SK-N-SH (cell line): ENCODE data around the gene NBEAL2. TPM values are rescaled to one million over a fixed set of nuclear protein-coding genes. Genes with fewer than 3 reads are reported as not detected.

Experiments
- CTCF ChIA-PET: fragments of 300-600, 350-600 bp; formaldehyde crosslinking; extraction: SDS; loops from one replicate; lab custom pipeline; 2021; lab: Yijun Ruan, JAX
- POLR2A ChIA-PET: fragments of 350-600 bp; sonication (Branson Sonifier 250); formaldehyde crosslinking; extraction: SDS; loops from one replicate; lab custom pipeline; 2020; ENCODE audit warnings: antibody characterized with exemption, inconsistent platforms; lab: Yijun Ruan, JAX
- DNase-seq: peaks from one replicate; pipeline ENCODE4 v3.0.0; 2012
- H2AFZ ChIP-seq: fragments of 200-600 bp; sonication (generic); 2 replicates; pipeline ENCODE4 v1.8.1; 2016; ENCODE audit warnings: antibody characterized with exemption, mild to moderate bottlenecking, low read depth
- H3F3A ChIP-seq: fragments of 200-600 bp; sonication (generic); replicated peaks from 2 replicates; pipeline ENCODE3; 2016; ENCODE audit warnings: antibody characterized with exemption, mild to moderate bottlenecking; ENCODE audit not compliant: insufficient read depth
- H3K27ac ChIP-seq, 2 experiments: fragments of 200-500 bp in 1 of 2; fragments of 200-600 bp in 1 of 2; sonication (Bioruptor generic) in 1 of 2; sonication (generic), shearing (Covaris generic) in 1 of 2; 2 replicates each; pipeline versions ENCODE4 v1.5.1 to v1.6.1; 2014 to 2016; ENCODE audit warnings: low read depth in 2 of 2, inconsistent platforms in 1 of 2, low read length in 1 of 2, mild to moderate bottlenecking in 1 of 2, mixed read lengths in 1 of 2
- H3K27me3 ChIP-seq: fragments of 200-600 bp; sonication (generic), shearing (Covaris generic); 2 replicates; pipeline ENCODE4 v1.6.1; 2016; ENCODE audit warnings: mixed run types; ENCODE audit not compliant: insufficient read depth
- H3K36me3 ChIP-seq, 2 experiments: fragments of 200-500 bp in 1 of 2; fragments of 200-600 bp in 1 of 2; sonication (Bioruptor generic) in 1 of 2; sonication (generic) in 1 of 2; replicated peaks in 1 of 2; 2 replicates each; pipeline versions ENCODE3 to v1.5.1; 2014 to 2016; ENCODE audit warnings: low read length in 1 of 2, mild to moderate bottlenecking in 1 of 2; ENCODE audit not compliant: insufficient read depth in 2 of 2, control insufficient read depth in 1 of 2
- H3K4me1 ChIP-seq, 2 experiments: fragments of 200-500 bp in 1 of 2; fragments of 200-600 bp in 1 of 2; sonication (Bioruptor generic) in 1 of 2; sonication (generic), shearing (Covaris generic) in 1 of 2; 2 replicates each; pipeline versions ENCODE4 v1.5.1 to v1.6.1; 2014 to 2016; ENCODE audit warnings: low read depth in 1 of 2, low read length in 1 of 2, mixed run types in 1 of 2; ENCODE audit not compliant: insufficient read depth in 2 of 2, control insufficient read depth in 1 of 2
- H3K4me2 ChIP-seq: fragments of 200-600 bp; sonication (generic), shearing (Covaris generic); 2 replicates; pipeline ENCODE4 v1.6.1; 2017; ENCODE audit warnings: mixed run types
- H3K4me3 ChIP-seq, 2 experiments: fragments of 200-500 bp in 1 of 2; fragments of 200-600 bp in 1 of 2; sonication (Bioruptor generic) in 1 of 2; sonication (generic), shearing (Covaris generic) in 1 of 2; 2 replicates each; pipeline versions ENCODE4 v1.5.1 to v1.8.1; 2014 to 2016; ENCODE audit warnings: low read depth in 2 of 2, inconsistent platforms in 1 of 2, low read length in 1 of 2, mild to moderate bottlenecking in 1 of 2, mixed read lengths in 1 of 2, moderate library complexity in 1 of 2
- H3K79me2 ChIP-seq: fragments of 200-600 bp; sonication (generic); 2 replicates; pipeline ENCODE4 v1.8.1; 2017; ENCODE audit warnings: mild to moderate bottlenecking; ENCODE audit not compliant: insufficient read depth
- H3K9ac ChIP-seq: fragments of 200-600 bp; sonication (generic); 2 replicates; pipeline ENCODE4 v1.6.1; 2017; ENCODE audit warnings: mixed run types
- H3K9me2 ChIP-seq: fragments of 200-600 bp; sonication (generic); 2 replicates; pipeline ENCODE4 v1.6.1; 2017; ENCODE audit warnings: mixed run types
- H3K9me3 ChIP-seq: fragments of 200-600 bp; sonication (generic); 2 replicates; pipeline ENCODE4 v1.6.1; 2017; ENCODE audit warnings: mixed run types, mild to moderate bottlenecking, moderate library complexity
- H4K20me1 ChIP-seq: fragments of 200-600 bp; sonication (generic); 2 replicates; pipeline ENCODE4 v1.6.1; 2017; ENCODE audit warnings: mild to moderate bottlenecking, mixed run types; ENCODE audit not compliant: insufficient read depth
- CHD2 ChIP-seq: fragments of 150-350 bp; IDR thresholded peaks from 2 replicates; pipeline ENCODE4 v1.6.1; 2018; ENCODE audit warnings: low read length; ENCODE audit not compliant: partially characterized antibody
- CTCF ChIP-seq: fragments of 200-600 bp; sonication (generic); IDR thresholded peaks from 2 replicates; pipeline ENCODE4 v1.6.1; 2017; ENCODE audit warnings: antibody characterized with exemption, mild to moderate bottlenecking, moderate library complexity
- EP300 ChIP-seq, 2 experiments: IDR thresholded peaks; 2 replicates each; pipeline versions ENCODE4 v1.4.0 to v1.6.1; 2012; ENCODE audit warnings: borderline replicate concordance in 1 of 2, low read depth in 1 of 2, low read length in 1 of 2
- EZH2phosphoT487 ChIP-seq: fragments of 200-600 bp; sonication (generic); IDR thresholded peaks from 2 replicates; pipeline ENCODE4 v1.6.1; 2017; ENCODE audit warnings: low read depth, mixed run types, mild to moderate bottlenecking, antibody characterized with exemption, moderate library complexity, borderline replicate concordance
- GABPA ChIP-seq: IDR thresholded peaks from 2 replicates; pipeline ENCODE4 v1.4.0; 2012; ENCODE audit warnings: low read depth, mild to moderate bottlenecking
- IRF3 ChIP-seq: fragments of 150-350 bp; IDR thresholded peaks from 2 replicates; pipeline ENCODE4 v1.6.1; 2016; ENCODE audit warnings: mild to moderate bottlenecking, low read depth, low read length
- JUND ChIP-seq: IDR thresholded peaks from 2 replicates; pipeline ENCODE4 v1.4.0; 2012
- MEF2A ChIP-seq: IDR thresholded peaks from 2 replicates; pipeline ENCODE4 v1.4.0; 2012; ENCODE audit warnings: low read depth, borderline replicate concordance
- NFIC ChIP-seq: IDR thresholded peaks from 2 replicates; pipeline ENCODE4 v1.4.0; 2012; ENCODE audit warnings: borderline replicate concordance
- POLR2AphosphoS5 ChIP-seq: IDR thresholded peaks from 2 replicates; pipeline ENCODE4 v1.6.1; 2012; ENCODE audit warnings: low read depth, low read length
- RCOR1 ChIP-seq: fragments of 150-350 bp; IDR thresholded peaks from 2 replicates; pipeline ENCODE4 v1.6.1; 2017; ENCODE audit warnings: antibody characterized with exemption, low read length
- SIN3A ChIP-seq: IDR thresholded peaks from 2 replicates; pipeline ENCODE4 v1.6.1; 2012; ENCODE audit warnings: low read depth, mild to moderate bottlenecking, low read length, moderate library complexity, borderline replicate concordance
- TCF12 ChIP-seq: IDR thresholded peaks from 2 replicates; pipeline ENCODE4 v1.4.0; 2012
- USF1 ChIP-seq: IDR thresholded peaks from 2 replicates; pipeline ENCODE4 v1.4.0; 2012; ENCODE audit warnings: low read depth, borderline replicate concordance
- YY1 ChIP-seq: IDR thresholded peaks from 2 replicates; pipeline ENCODE4 v1.4.0; 2012; ENCODE audit warnings: low read depth, mild to moderate bottlenecking
- WGBS: methylation state at CpG from one replicate; pipeline ENCODE4 v1.1.6; 2017; ENCODE audit warnings: low lambda C conversion rate; 5-methylcytosine and 5-hydroxymethylcytosine counted together
- polyA plus RNA-seq, 3 experiments: library from polyadenylated mRNA; depleted of rRNA; stranded (reverse); fragments of >200 nt; gene quantifications; 2 replicates each; pipeline ENCODE4 v1.2.3, GENCODE V29; 2012
- TF ChIP-seq, protein P1 (sequence below): fragments of 150-350 bp; IDR thresholded peaks from 2 replicates; pipeline ENCODE4 v1.6.1; 2017; ENCODE audit warnings: antibody characterized with exemption, low read length, low read depth, borderline replicate concordance
- TF ChIP-seq, protein P2 (sequence below): IDR thresholded peaks from 2 replicates; pipeline ENCODE4 v1.4.0; 2012; ENCODE audit warnings: low read depth

The NBEAL2 gene
- polyA plus RNA-seq, 1 of the 3 experiments (the other 2 are of a cell fraction), result 20.3 TPM

DNA sequence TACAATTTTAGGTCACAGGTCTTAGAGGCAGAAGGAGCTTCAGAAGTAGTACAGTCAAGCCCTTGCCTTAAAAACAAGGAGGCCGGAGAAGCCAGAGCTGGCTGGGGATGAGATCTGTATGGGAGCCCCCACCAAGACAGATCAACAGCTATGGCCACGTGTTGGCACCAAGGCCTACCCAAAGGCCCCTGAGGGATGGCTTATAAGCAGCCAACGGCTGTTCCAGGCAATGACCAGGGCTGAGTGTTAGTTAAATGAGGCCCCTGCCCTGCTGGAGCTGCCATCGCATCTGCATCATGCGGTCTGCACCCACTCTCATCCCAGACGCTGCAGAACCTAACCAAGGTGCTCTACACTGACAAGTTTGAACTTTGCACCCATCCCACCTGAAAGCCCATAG, 46.2 kb upstream of the NBEAL2 start:
- H3F3A ChIP-seq, result peaks cover 29% of the 10 kb centered on the region
- peaks cover 53 to 54% of the 10 kb centered on the region in 2 experiments for H3K4me1 ChIP-seq
- TF ChIP-seq GABPA (no peak), RCOR1 (no peak), TCF12 (no peak), CTCF (no peak), SIN3A (no peak), IRF3 (no peak), POLR2AphosphoS5 (no peak), EZH2phosphoT487 (no peak), EP300 (IDR thresholded peaks at IDR 0.05; ENCODE audit: borderline replicate concordance in 1 of 2, low read depth in 1 of 2, low read length in 1 of 2) (no peak), YY1 (no peak), USF1 (no peak), CHD2 (no peak), JUND (no peak), MEF2A (no peak), NFIC (no peak)
- TF ChIP-seq, protein P1, sequence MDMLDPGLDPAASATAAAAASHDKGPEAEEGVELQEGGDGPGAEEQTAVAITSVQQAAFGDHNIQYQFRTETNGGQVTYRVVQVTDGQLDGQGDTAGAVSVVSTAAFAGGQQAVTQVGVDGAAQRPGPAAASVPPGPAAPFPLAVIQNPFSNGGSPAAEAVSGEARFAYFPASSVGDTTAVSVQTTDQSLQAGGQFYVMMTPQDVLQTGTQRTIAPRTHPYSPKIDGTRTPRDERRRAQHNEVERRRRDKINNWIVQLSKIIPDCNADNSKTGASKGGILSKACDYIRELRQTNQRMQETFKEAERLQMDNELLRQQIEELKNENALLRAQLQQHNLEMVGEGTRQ, result no peak
- TF ChIP-seq, protein P2, sequence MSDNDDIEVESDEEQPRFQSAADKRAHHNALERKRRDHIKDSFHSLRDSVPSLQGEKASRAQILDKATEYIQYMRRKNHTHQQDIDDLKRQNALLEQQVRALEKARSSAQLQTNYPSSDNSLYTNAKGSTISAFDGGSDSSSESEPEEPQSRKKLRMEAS, result no peak
- TF ChIP-seq, all 33 proteins: peak for 0
- CTCF ChIA-PET, result interaction anchor here (1.4 to 4.1 kb wide), 5 partner anchors 10 to 391 kb away, joined by 4 to 31 read pairs (median 10); no protein-coding TSS in a partner anchor
- H3K79me2 ChIP-seq, result peaks cover 88% of the 10 kb centered on the region
- peaks cover 16 to 25% of the 10 kb centered on the region in 2 experiments for H3K36me3 ChIP-seq
- no peak overlapping the region for H3K4me3 ChIP-seq
- H3K27me3 ChIP-seq, result no peaks in the 10 kb centered on the region
- POLR2A ChIA-PET, result interaction anchor here (0.7 to 1.6 kb wide), 3 partner anchors 21 to 47 kb away, joined by 3 to 4 read pairs (median 3); partner anchors contain the start of genes CCDC12 and NBEAL2
- no peak overlapping the region for H3K4me2 ChIP-seq
- H3K9me2 ChIP-seq, result no peaks in the 10 kb centered on the region
- no peak for DNase-seq
- 100% methylated on average over 3 of the region's 6 CpGs for WGBS
- H2AFZ ChIP-seq, result no peak overlapping the region
- H4K20me1 ChIP-seq, result no peaks in the 10 kb centered on the region
- H3K9ac ChIP-seq, result no peak overlapping the region
- H3K9me3 ChIP-seq, result no peaks in the 10 kb centered on the region
- peak overlapping the region; percentile 43 to 91; a peak in 2 of 4 replicates for H3K27ac ChIP-seq
